ENCODE results near the gene VRK1.

- TF ChIP-seq, protein P1, sequence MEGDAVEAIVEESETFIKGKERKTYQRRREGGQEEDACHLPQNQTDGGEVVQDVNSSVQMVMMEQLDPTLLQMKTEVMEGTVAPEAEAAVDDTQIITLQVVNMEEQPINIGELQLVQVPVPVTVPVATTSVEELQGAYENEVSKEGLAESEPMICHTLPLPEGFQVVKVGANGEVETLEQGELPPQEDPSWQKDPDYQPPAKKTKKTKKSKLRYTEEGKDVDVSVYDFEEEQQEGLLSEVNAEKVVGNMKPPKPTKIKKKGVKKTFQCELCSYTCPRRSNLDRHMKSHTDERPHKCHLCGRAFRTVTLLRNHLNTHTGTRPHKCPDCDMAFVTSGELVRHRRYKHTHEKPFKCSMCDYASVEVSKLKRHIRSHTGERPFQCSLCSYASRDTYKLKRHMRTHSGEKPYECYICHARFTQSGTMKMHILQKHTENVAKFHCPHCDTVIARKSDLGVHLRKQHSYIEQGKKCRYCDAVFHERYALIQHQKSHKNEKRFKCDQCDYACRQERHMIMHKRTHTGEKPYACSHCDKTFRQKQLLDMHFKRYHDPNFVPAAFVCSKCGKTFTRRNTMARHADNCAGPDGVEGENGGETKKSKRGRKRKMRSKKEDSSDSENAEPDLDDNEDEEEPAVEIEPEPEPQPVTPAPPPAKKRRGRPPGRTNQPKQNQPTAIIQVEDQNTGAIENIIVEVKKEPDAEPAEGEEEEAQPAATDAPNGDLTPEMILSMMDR (IDR thresholded peaks at IDR 0.05; ENCODE audit: insufficient read depth, low read length): peak; percentile 59
- TF ChIP-seq REST (IDR thresholded peaks at IDR 0.05; ENCODE audit: insufficient replicate concordance, low read depth): no peak
- TF ChIP-seq GABPA (IDR thresholded peaks at IDR 0.05; ENCODE audit: low read depth): no peak
- no peak for TF ChIP-seq POLR2AphosphoS5 (IDR thresholded peaks at IDR 0.05; ENCODE audit: low read depth)
These were observed 55.7 kb downstream of the VRK1 start for GRCh38 chr14:96852823-96853422.

Data from HL-60 (cell line).